SJCRH30 (cell line): ENCODE measurements around the gene AHSG. TPM values are rescaled to one million over a fixed set of nuclear protein-coding genes. Genes with fewer than 3 reads are reported as not detected.
A peak's percentile ranks its signal among the peaks of the same experiment; 100 is the strongest.
"Not testable (repeated sequence)": the region's sequence is repeated elsewhere in the genome, so short reads cannot be mapped to it uniquely, and the experiment has no call there.

Source experiments
- DNase-seq, 2 experiments: peaks; one replicate each; pipeline ENCODE4 v3.0.0-alpha.2; 2015 to 2020
- H3K27ac ChIP-seq: fragments of 250-450 bp; sonication (Bioruptor Pico); 2 replicates; pipeline ENCODE4 v1.5.1; 2020; ENCODE audit warnings: mild to moderate bottlenecking, moderate library complexity
- H3K27me3 ChIP-seq: fragments of 250-450 bp; sonication (Bioruptor Pico); 2 replicates; pipeline ENCODE4 v1.5.1; 2020; ENCODE audit warnings: mild to moderate bottlenecking, moderate library complexity
- H3K36me3 ChIP-seq: fragments of 250-450 bp; sonication (Bioruptor Pico); 2 replicates; pipeline ENCODE4 v1.5.1; 2020; ENCODE audit warnings: mild to moderate bottlenecking, moderate library complexity
- H3K4me1 ChIP-seq: fragments of 250-450 bp; sonication (Bioruptor Pico); 2 replicates; pipeline ENCODE4 v1.5.1; 2020; ENCODE audit warnings: mild to moderate bottlenecking, moderate library complexity
- H3K4me3 ChIP-seq: fragments of 250-450 bp; sonication (Bioruptor Pico); 2 replicates; pipeline ENCODE4 v1.5.1; 2020; ENCODE audit warnings: mild to moderate bottlenecking, moderate library complexity
- H3K9me3 ChIP-seq: fragments of 250-450 bp; sonication (Bioruptor Pico); replicated peaks from 2 replicates; pipeline ENCODE4 v1.5.1; 2020; ENCODE audit warnings: mild to moderate bottlenecking, moderate library complexity
- total RNA-seq: library from RNA; depleted of rRNA; stranded (reverse); fragments of >200 nt; shearing (Covaris generic); gene quantifications from 2 replicates; pipeline ENCODE4 v1.2.3, GENCODE V29; 2014

AHSG gene
- total RNA-seq, 1 experiment from 2014 or later, result not detected

- H3K9me3 ChIP-seq, result no peaks in the 10 kb centered on the region
- no peak for DNase-seq
- no peaks in the 10 kb centered on the region for H3K4me1 ChIP-seq
- H3K36me3 ChIP-seq, result no peaks in the 10 kb centered on the region
- no peak overlapping the region for H3K27ac ChIP-seq
- no peaks in the 10 kb centered on the region for H3K27me3 ChIP-seq
- no peak overlapping the region for H3K4me3 ChIP-seq
Observed at GRCh38 chr3:186619787-186620212, 6.9 kb downstream of the AHSG start.

GRCh38 chr3:186620213-186621092, 7.6 kb downstream of the AHSG start:
- Histone ChIP-seq H3K27ac (no peak overlapping the region), H3K4me3 (no peak overlapping the region), H3K9me3 (no peaks in the 10 kb centered on the region), H3K27me3 (no peaks in the 10 kb centered on the region), H3K4me1 (no peaks in the 10 kb centered on the region), H3K36me3 (no peaks in the 10 kb centered on the region)
- DNase-seq, result no peak

GRCh38 chr3:186621894-186622650, 9.2 kb downstream of the AHSG start:
- Histone ChIP-seq H3K36me3 (no peaks in the 10 kb centered on the region), H3K4me3 (no peak overlapping the region), H3K9me3 (no peaks in the 10 kb centered on the region), H3K4me1 (no peaks in the 10 kb centered on the region), H3K27me3 (no peaks in the 10 kb centered on the region), H3K27ac (no peak overlapping the region)
- DNase-seq, result no peak

- no peak overlapping the region for H3K4me3 ChIP-seq
- no peak for DNase-seq
- no peaks in the 10 kb centered on the region for H3K27me3 ChIP-seq
- H3K4me1 ChIP-seq, result no peaks in the 10 kb centered on the region
- no peak overlapping the region for H3K27ac ChIP-seq
- no peaks in the 10 kb centered on the region for H3K9me3 ChIP-seq
- H3K36me3 ChIP-seq, result no peaks in the 10 kb centered on the region
Observed at GRCh38 chr3:186622651-186623310, 9.9 kb downstream of the AHSG start.

DNA sequence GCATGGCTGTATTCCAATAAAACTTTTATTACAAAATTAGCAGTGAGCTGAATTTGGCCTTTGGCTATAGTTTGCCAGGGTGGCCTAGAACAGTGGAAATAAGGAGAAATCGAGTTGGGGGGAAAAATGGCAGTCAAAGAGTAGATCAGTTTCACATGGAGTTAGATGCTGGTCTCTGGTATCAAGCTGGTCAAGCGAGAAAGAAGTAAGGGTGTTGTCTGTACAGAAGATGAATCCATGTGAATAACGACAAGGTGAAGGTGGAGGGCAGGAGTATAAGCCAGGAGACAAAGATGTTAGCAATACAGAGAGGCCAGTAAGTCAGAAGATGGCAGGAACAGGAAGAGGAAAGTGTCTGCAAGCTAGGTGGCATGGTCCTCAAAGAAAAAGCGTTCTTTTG, 11.7 kb downstream of the AHSG start:
- no peak for DNase-seq
- Histone ChIP-seq H3K4me1 (no peaks in the 10 kb centered on the region), H3K27me3 (no peaks in the 10 kb centered on the region), H3K27ac (no peak overlapping the region), H3K9me3 (no peaks in the 10 kb centered on the region), H3K4me3 (no peak overlapping the region), H3K36me3 (no peaks in the 10 kb centered on the region)

- DNase-seq, result no peak
- no peaks in the 10 kb centered on the region for H3K9me3 ChIP-seq
- no peaks in the 10 kb centered on the region for H3K36me3 ChIP-seq
- H3K4me3 ChIP-seq, result no peak overlapping the region
- no peak overlapping the region for H3K27ac ChIP-seq
- no peaks in the 10 kb centered on the region for H3K4me1 ChIP-seq
- H3K27me3 ChIP-seq, result no peaks in the 10 kb centered on the region
Observed at GRCh38 chr3:186625600-186626042, 12.8 kb downstream of the AHSG start.

DNA sequence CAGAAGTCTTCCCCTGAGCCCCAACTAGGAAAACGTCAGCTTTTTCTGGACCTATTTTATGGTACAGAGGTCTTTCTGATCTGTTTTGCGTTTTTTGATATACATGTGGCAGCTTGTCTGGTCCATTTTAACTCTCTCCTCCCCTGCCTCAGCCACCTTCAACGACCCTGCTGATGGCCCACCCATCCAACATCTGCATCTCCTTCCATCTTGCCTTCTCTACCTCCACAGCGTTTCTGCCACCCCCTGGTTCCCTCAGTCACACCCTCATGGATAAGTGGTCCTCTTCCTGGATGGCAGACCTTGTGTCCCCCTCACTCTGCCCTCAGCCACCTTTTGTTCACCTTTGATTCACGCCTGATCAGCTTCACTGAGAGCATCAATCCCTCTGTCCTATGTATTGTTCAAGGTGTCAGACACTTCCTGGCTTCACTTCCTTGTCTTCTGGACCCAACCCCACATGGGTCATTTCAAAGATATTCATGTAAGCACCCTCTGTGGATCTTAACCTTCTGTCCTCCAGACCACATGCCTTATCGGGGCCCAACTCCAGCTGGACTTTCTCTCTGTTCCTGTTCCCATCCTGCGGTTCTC, 13.5 kb downstream of the AHSG start:
- Histone ChIP-seq H3K4me1 (no peaks in the 10 kb centered on the region), H3K4me3 (no peak overlapping the region), H3K27me3 (no peaks in the 10 kb centered on the region), H3K36me3 (no peaks in the 10 kb centered on the region), H3K27ac (no peak overlapping the region), H3K9me3 (no peaks in the 10 kb centered on the region)
- no peak for DNase-seq

DNA sequence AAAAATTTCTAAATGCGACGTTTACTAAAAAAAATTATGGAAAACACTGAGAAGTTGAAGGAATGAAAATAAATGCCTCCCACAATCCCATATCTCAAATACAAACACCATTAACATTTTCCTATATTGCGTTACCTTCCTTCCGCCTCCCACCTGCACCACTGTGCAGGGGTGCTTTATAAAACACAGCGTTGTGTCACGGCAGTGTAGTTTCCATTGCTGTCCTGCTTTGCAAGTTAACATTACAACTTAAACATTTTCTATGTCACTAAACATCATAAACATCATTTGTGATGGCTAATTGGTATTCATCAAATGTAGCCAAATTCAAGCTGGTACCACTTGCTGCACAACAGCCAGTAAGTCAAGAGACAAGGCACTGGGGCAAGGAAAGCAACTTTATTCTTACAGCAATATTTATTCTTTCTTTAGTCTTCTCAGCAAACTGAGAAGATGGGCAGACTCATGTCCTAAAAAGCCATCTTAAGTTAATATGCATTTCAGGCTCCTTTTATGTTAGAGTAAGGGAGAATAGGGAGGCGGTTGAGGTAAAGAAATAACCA, 15.1 kb downstream of the AHSG start:
- Histone ChIP-seq H3K4me1 (no peaks in the 10 kb centered on the region), H3K4me3 (no peak overlapping the region), H3K9me3 (no peaks in the 10 kb centered on the region)

GRCh38 chr3:186628756-186629155, 15.9 kb downstream of the AHSG start:
- Histone ChIP-seq H3K36me3 (no peaks in the 10 kb centered on the region), H3K27me3 (no peaks in the 10 kb centered on the region), H3K4me3 (no peak overlapping the region), H3K27ac (no peak overlapping the region), H3K4me1 (no peaks in the 10 kb centered on the region), H3K9me3 (no peaks in the 10 kb centered on the region)
- no peak for DNase-seq

More for the DNA sequence above, 15.1 kb downstream of the AHSG start:
- Histone ChIP-seq H3K27ac (no peak overlapping the region), H3K27me3 (no peaks in the 10 kb centered on the region), H3K36me3 (no peaks in the 10 kb centered on the region)
- DNase-seq, result no peak

DNA sequence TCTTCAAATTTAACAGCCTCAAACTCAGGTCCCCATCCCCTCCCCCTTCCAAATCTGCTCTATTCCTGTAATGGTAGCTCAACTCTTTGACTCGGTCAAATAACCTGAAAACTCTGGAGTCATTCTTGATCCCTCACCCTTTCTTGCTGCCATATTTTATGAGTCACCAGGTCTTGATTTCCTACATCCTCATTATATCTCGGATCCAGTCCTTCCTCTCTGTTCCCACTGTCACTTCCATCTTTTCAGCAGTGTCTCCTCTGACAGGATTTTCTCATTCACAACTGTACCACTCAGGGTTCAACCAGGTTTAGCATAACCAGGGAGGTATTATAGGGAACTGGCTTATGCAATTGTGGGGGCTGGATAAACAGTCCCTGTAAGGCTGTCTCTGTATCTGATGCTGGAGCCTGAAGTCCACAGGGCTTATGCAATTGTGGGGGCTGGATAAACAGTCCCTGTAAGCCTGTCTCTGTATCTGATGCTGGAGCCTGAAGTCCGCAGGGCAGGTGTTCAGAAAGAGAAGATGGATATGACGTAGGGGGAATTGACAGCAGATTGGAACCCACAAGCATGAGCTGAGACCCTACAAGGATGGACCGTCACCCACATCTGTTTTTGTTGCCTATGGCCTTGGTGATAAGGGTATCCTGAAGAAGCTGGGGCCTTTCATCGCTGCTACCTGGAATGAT, 18.2 kb downstream of the AHSG start:
- H3K36me3 ChIP-seq, result no peaks in the 10 kb centered on the region
- H3K4me3 ChIP-seq, result no peak overlapping the region
- H3K4me1 ChIP-seq, result no peaks in the 10 kb centered on the region
- no peaks in the 10 kb centered on the region for H3K9me3 ChIP-seq
- DNase-seq, result no peak
- no peaks in the 10 kb centered on the region for H3K27me3 ChIP-seq
- no peak overlapping the region for H3K27ac ChIP-seq

DNA sequence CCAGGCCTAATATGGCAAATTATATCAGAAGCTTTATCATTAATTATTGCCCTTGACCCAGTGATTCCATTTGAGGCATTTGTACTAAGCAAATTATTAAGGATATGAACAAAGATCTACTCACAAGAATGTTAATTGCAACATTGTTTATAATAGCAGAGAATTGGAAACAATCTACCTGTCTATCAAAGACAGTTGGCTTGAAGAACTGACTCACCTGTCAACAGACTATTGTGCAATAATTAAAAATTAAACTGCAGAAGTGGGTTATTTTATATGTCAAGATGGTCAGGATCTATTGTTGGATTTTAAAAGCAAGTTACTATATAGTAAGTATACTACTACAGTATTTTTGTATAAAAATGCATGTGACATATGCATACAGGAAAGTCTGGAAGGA, 20.6 kb downstream of the AHSG start:
- no peaks in the 10 kb centered on the region for H3K27me3 ChIP-seq
- H3K4me3 ChIP-seq, result no peak overlapping the region
- H3K9me3 ChIP-seq, result no peaks in the 10 kb centered on the region
- DNase-seq, result no peak
- no peaks in the 10 kb centered on the region for H3K36me3 ChIP-seq
- no peaks in the 10 kb centered on the region for H3K4me1 ChIP-seq
- no peak overlapping the region for H3K27ac ChIP-seq

DNA sequence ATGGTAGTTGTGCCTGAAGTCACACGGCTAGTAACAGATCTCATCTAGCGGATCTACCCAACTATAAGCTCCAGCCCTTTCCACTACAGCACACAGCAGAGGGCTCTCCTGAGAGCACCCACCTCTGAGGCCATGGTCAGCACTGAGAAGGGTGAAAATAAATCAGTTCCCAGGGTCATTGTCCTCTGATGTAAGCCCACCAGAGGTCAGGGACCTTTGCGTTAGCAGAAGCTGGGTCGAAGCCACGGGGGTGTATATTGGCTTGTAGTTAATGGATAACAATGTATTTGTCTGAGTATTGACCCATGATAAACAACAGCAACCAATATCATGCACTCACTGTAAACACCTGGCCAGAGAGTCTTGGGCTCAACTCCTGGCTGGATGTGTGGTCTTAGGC, 21.3 kb downstream of the AHSG start:
- H3K4me1 ChIP-seq, H3K27ac ChIP-seq, H3K36me3 ChIP-seq, H3K9me3 ChIP-seq, H3K4me3 ChIP-seq, DNase-seq, H3K27me3 ChIP-seq: not testable (repeated sequence)

DNA sequence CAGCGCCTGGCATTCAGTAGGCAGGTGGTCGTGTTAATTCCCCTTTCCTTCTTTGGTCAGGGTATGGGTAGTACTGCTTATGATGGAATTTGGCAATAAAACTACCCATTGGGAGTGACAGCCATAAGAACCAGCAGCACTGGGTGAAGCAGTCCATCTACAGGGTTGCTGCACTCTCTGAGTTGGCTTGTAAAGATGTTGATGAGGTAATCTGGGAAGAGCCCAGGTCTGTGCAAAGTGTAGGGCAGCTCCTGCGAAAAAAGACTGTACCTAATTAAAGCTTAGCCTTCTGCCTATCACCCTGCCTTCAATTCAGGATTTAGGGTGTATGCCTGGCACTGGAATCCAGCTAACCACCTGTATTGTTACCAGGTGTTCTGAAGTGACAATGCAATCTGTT, 22.7 kb downstream of the AHSG start:
- DNase-seq, result no peak
- Histone ChIP-seq H3K36me3 (no peaks in the 10 kb centered on the region), H3K27me3 (no peaks in the 10 kb centered on the region), H3K4me1 (no peaks in the 10 kb centered on the region), H3K9me3 (no peaks in the 10 kb centered on the region), H3K27ac (no peak overlapping the region), H3K4me3 (no peak overlapping the region)

GRCh38 chr3:186636536-186636935, 23.7 kb downstream of the AHSG start:
- Histone ChIP-seq H3K27ac (no peak overlapping the region), H3K9me3 (no peaks in the 10 kb centered on the region), H3K36me3 (no peaks in the 10 kb centered on the region), H3K4me1 (no peaks in the 10 kb centered on the region), H3K4me3 (no peak overlapping the region), H3K27me3 (no peaks in the 10 kb centered on the region)
- DNase-seq, result peak in 1 of 2 experiments; percentile 6
